Non-pigmented ciliary epithelial cell (primary cell): ENCODE measurements around the gene FRMD4A.

Experiments used
- DNase-seq: peaks from one replicate; pipeline ENCODE4 v3.0.0-alpha.2; 2010; ENCODE audit warnings: low read depth

FRMD4A gene

GRCh38 chr10:14186245-14186644 lies 144.5 kb downstream of the FRMD4A start:
- no peak for DNase-seq

GRCh38 chr10:14185316-14186045 lies 145.2 kb downstream of the FRMD4A start:
- DNase-seq = peak; percentile 70

GRCh38 chr10:14184841-14185315 lies 145.8 kb downstream of the FRMD4A start:
- DNase-seq = no peak

GRCh38 chr10:14182781-14183180 lies 147.9 kb downstream of the FRMD4A start:
- DNase-seq = no peak

GRCh38 chr10:14181567-14181936 lies 149.2 kb downstream of the FRMD4A start:
- no peak for DNase-seq

- DNase-seq = no peak
These were observed 149.7 kb downstream of the FRMD4A start for GRCh38 chr10:14180911-14181566.

- no peak for DNase-seq
These were observed 151.5 kb downstream of the FRMD4A start for GRCh38 chr10:14179251-14179650.

GRCh38 chr10:14173706-14174594 lies 156.8 kb downstream of the FRMD4A start:
- no peak for DNase-seq

- no peak for DNase-seq
These were observed 157.4 kb downstream of the FRMD4A start for GRCh38 chr10:14173391-14173705.

- DNase-seq = no peak
These were observed 158.3 kb downstream of the FRMD4A start for GRCh38 chr10:14172336-14172950.

GRCh38 chr10:14171336-14171735 lies 159.4 kb downstream of the FRMD4A start:
- no peak for DNase-seq

- DNase-seq = no peak
These were observed 167.2 kb downstream of the FRMD4A start for GRCh38 chr10:14163377-14164086.

- DNase-seq = no peak
These were observed 167.9 kb downstream of the FRMD4A start for GRCh38 chr10:14162629-14163344.

GRCh38 chr10:14162061-14162460 lies 168.7 kb downstream of the FRMD4A start:
- no peak for DNase-seq

- no peak for DNase-seq
These were observed 170.4 kb downstream of the FRMD4A start for GRCh38 chr10:14160299-14160698.

GRCh38 chr10:14158575-14158974 lies 172.1 kb downstream of the FRMD4A start:
- no peak for DNase-seq

GRCh38 chr10:14156104-14156503 lies 174.6 kb downstream of the FRMD4A start:
- DNase-seq = no peak

- no peak for DNase-seq
These were observed 177.1 kb downstream of the FRMD4A start for GRCh38 chr10:14153570-14154055.

GRCh38 chr10:14151571-14151970 lies 179.2 kb downstream of the FRMD4A start:
- no peak for DNase-seq

GRCh38 chr10:14150526-14150925 lies 180.2 kb downstream of the FRMD4A start:
- DNase-seq = no peak

- no peak for DNase-seq
These were observed 184.2 kb downstream of the FRMD4A start for GRCh38 chr10:14146501-14146900.
